H1 (cell line): Measurements from ENCODE around the gene PAPSS2. TPM values are rescaled to one million over a fixed set of nuclear protein-coding genes. Genes with fewer than 3 reads are reported as not detected.

Experiments
- CHD1 ChIP-seq: IDR thresholded peaks from 2 replicates; pipeline ENCODE4 v1.6.1; 2012; ENCODE audit warnings: low read depth, low read length, improper control_type of control experiment
- HDAC2 ChIP-seq, 2 experiments: fragments of 300-600 bp in 1 of 2; sonication (generic) in 1 of 2; IDR thresholded peaks; 2 replicates each; pipeline ENCODE4 v1.6.1; 2011 to 2012; ENCODE audit warnings: low read depth in 2 of 2, low read length in 2 of 2, mild to moderate bottlenecking in 2 of 2, moderate library complexity in 2 of 2, borderline replicate concordance in 1 of 2, inconsistent platforms in 1 of 2
- SUZ12 ChIP-seq: fragments of 200-600 bp; sonication (generic); IDR thresholded peaks from 2 replicates; pipeline ENCODE4 v1.6.1; 2012; ENCODE audit warnings: mild to moderate bottlenecking, inconsistent platforms, low read length, moderate library complexity, mixed read lengths
- TCF12 ChIP-seq: IDR thresholded peaks from 2 replicates; pipeline ENCODE4 v1.6.1; 2011; ENCODE audit warnings: low read depth, mild to moderate bottlenecking, low read length
- TEAD4 ChIP-seq: IDR thresholded peaks from 2 replicates; pipeline ENCODE4 v1.6.1; 2012; ENCODE audit warnings: low read depth, low read length, inconsistent platforms, mixed read lengths
- polyA plus RNA-seq, 7 experiments: library from polyadenylated mRNA; depleted of rRNA in 3 of 7; stranded (reverse) in 5 of 7; unstranded in 2 of 7; fragments of >200 nt in 5 of 7; fragments of 200-250 nt in 2 of 7; gene quantifications; 1 replicate in 5 of 7; 2 replicates in 1 of 7; 4 replicates in 1 of 7; pipeline versions ENCODE4 v1.2.1 to v1.2.3, GENCODE V29; 2011 to 2013; ENCODE audit warnings: missing spikeins in 2 of 7, mixed read lengths in 2 of 7
- total RNA-seq: library from RNA; stranded (reverse); fragmentation: NEBNext Ultra II Directional; extraction: Animal tissue kit (Norgen Biotek cat#: 25700); gene quantifications from 2 replicates; pipeline ENCODE4 v1.2.1, GENCODE V29; 2021

Gene PAPSS2
- total and polyA plus RNA-seq, 2 of the 8 experiments (the other 6 are each of a cell fraction or from before 2014, with no cell fraction given) = 7.6 to 20.2 TPM

- TF ChIP-seq HDAC2 (IDR thresholded peaks at IDR 0.05; ENCODE audit: borderline replicate concordance in 1 of 2, low read depth in 2 of 2, low read length in 2 of 2) = no peak
- TF ChIP-seq SUZ12 = no peak
- TF ChIP-seq TEAD4 = no peak
- TF ChIP-seq CHD1 = no peak
- TF ChIP-seq TCF12 = no peak
Measured at GRCh38 chr10:87713707-87714106, 54.0 kb downstream of the PAPSS2 start (continued).
